Osteoblast (primary cell): ENCODE measurements around the gene CDH4. TPM values are rescaled to one million over a fixed set of nuclear protein-coding genes. Genes with fewer than 3 reads are reported as not detected.
A peak's percentile ranks its signal among the peaks of the same experiment; 100 is the strongest.

ENCODE experiments used
- DNase-seq: peaks from one replicate; pipeline ENCODE4 v3.0.0; 2011; ENCODE audit warnings: low spot score, mixed read lengths; ENCODE audit not compliant: insufficient read length; ENCODE audit errors: missing footprints
- H2AFZ ChIP-seq: 2 replicates; pipeline ENCODE4 v1.6.0; 2011; ENCODE audit warnings: mild to moderate bottlenecking, low read length
- H3K27ac ChIP-seq: 2 replicates; pipeline ENCODE4 v1.5.1; 2011; ENCODE audit warnings: mild to moderate bottlenecking, low read depth, low read length, moderate library complexity
- H3K27me3 ChIP-seq: 2 replicates; pipeline ENCODE4 v1.6.0; 2012; ENCODE audit warnings: mild to moderate bottlenecking, control low read depth, inconsistent platforms, low read length, moderate library complexity; ENCODE audit not compliant: insufficient read depth
- H3K36me3 ChIP-seq: 2 replicates; pipeline ENCODE4 v1.5.1; 2011; ENCODE audit warnings: mild to moderate bottlenecking, low read length, control low read depth, moderate library complexity; ENCODE audit not compliant: insufficient read depth
- H3K4me1 ChIP-seq: 2 replicates; pipeline ENCODE4 v1.5.1; 2011; ENCODE audit warnings: mild to moderate bottlenecking, low read length, control low read depth, moderate library complexity; ENCODE audit not compliant: insufficient read depth
- H3K4me2 ChIP-seq: 2 replicates; pipeline ENCODE4 v1.6.0; 2011; ENCODE audit warnings: mild to moderate bottlenecking, low read length; ENCODE audit not compliant: insufficient read depth
- H3K4me3 ChIP-seq: fragments of 200-600 bp; sonication (generic); 3 replicates; pipeline ENCODE4 v1.5.1; 2012; ENCODE audit warnings: mild to moderate bottlenecking, low read length, inconsistent platforms; ENCODE audit not compliant: insufficient read depth
- H3K79me2 ChIP-seq: 2 replicates; pipeline ENCODE4 v1.6.0; 2012; ENCODE audit warnings: mild to moderate bottlenecking, low read length, control low read depth, inconsistent platforms; ENCODE audit not compliant: insufficient read depth
- H3K9me3 ChIP-seq: 2 replicates; pipeline ENCODE4 v1.5.1; 2011; ENCODE audit warnings: low read depth, low read length, control low read depth
- H4K20me1 ChIP-seq: 2 replicates; pipeline ENCODE4 v1.6.0; 2012; ENCODE audit warnings: mild to moderate bottlenecking, low read length, control low read depth; ENCODE audit not compliant: insufficient read depth
- CTCF ChIP-seq: IDR thresholded peaks from 2 replicates; pipeline ENCODE4 v1.5.1; 2011; ENCODE audit warnings: mild to moderate bottlenecking, low read depth, low read length, moderate library complexity; ENCODE audit errors: extremely low read depth
- total RNA-seq: library from RNA; depleted of rRNA; stranded (reverse); fragments of >200 nt; gene quantifications from 2 replicates; pipeline ENCODE4 v1.2.3, GENCODE V29; 2012

Gene CDH4
- total RNA-seq, 1 donor = 1.1 TPM

- Histone ChIP-seq H4K20me1 (no peaks in the 10 kb centered on the region), H3K9me3 (no peaks in the 10 kb centered on the region), H3K36me3 (no peaks in the 10 kb centered on the region), H3K27ac (no peak overlapping the region), H2AFZ (no peak overlapping the region), H3K27me3 (no peaks in the 10 kb centered on the region), H3K4me3 (no peak overlapping the region), H3K4me1 (no peaks in the 10 kb centered on the region), H3K4me2 (no peak overlapping the region), H3K79me2 (no peaks in the 10 kb centered on the region)
- DNase-seq = peak; percentile 78
- TF ChIP-seq CTCF = no peak
Measured at GRCh38 chr20:61739086-61739831, 487.2 kb downstream of the CDH4 start.

GRCh38 chr20:61739832-61740118 lies 487.7 kb downstream of the CDH4 start:
- TF ChIP-seq CTCF = no peak
- no peaks in the 10 kb centered on the region for H3K36me3 ChIP-seq

GRCh38 chr20:61742097-61742825 lies 490.2 kb downstream of the CDH4 start:
- Histone ChIP-seq H2AFZ (no peak overlapping the region), H3K4me3 (no peak overlapping the region), H3K27me3 (no peaks in the 10 kb centered on the region), H3K36me3 (no peaks in the 10 kb centered on the region), H3K9me3 (no peaks in the 10 kb centered on the region), H3K4me2 (no peak overlapping the region), H4K20me1 (no peaks in the 10 kb centered on the region), H3K27ac (no peak overlapping the region), H3K4me1 (no peaks in the 10 kb centered on the region), H3K79me2 (no peaks in the 10 kb centered on the region)
- TF ChIP-seq CTCF = no peak
- no peak for DNase-seq

More at GRCh38 chr20:61739832-61740118, 487.7 kb downstream of the CDH4 start:
- no peaks in the 10 kb centered on the region for H4K20me1 ChIP-seq
- H3K27ac ChIP-seq = no peak overlapping the region
- H3K79me2 ChIP-seq = no peaks in the 10 kb centered on the region
- no peak for DNase-seq
- H3K27me3 ChIP-seq = no peaks in the 10 kb centered on the region
- H2AFZ ChIP-seq = no peak overlapping the region
- no peaks in the 10 kb centered on the region for H3K9me3 ChIP-seq
- no peak overlapping the region for H3K4me3 ChIP-seq
- no peaks in the 10 kb centered on the region for H3K4me1 ChIP-seq
- no peak overlapping the region for H3K4me2 ChIP-seq

- H3K27me3 ChIP-seq = no peaks in the 10 kb centered on the region
- TF ChIP-seq CTCF = no peak
- H3K27ac ChIP-seq = no peak overlapping the region
- no peaks in the 10 kb centered on the region for H3K9me3 ChIP-seq
- no peak for DNase-seq
- no peaks in the 10 kb centered on the region for H3K79me2 ChIP-seq
- H4K20me1 ChIP-seq = no peaks in the 10 kb centered on the region
- no peak overlapping the region for H3K4me2 ChIP-seq
- no peaks in the 10 kb centered on the region for H3K36me3 ChIP-seq
- no peak overlapping the region for H2AFZ ChIP-seq
- H3K4me1 ChIP-seq = no peaks in the 10 kb centered on the region
- H3K4me3 ChIP-seq = no peak overlapping the region
Measured at GRCh38 chr20:61743606-61744005, 491.5 kb downstream of the CDH4 start.
